GM12892 (cell line): ENCODE results near the gene POMP.

ENCODE experiments used
- DNase-seq: peaks from one replicate; pipeline ENCODE4 v3.0.0; 2011; ENCODE audit not compliant: insufficient read length
- FAIRE-seq: peaks from 2 replicates; lab custom pipeline; 2011; peaks lifted over from hg19 to GRCh38; lab: Jason Lieb, UNC
- POLR2A ChIP-seq: IDR thresholded peaks from 2 replicates; pipeline ENCODE4 v1.6.1; 2011; ENCODE audit warnings: low read depth, low read length, control low read depth
- POLR2AphosphoS5 ChIP-seq: IDR thresholded peaks from 2 replicates; pipeline ENCODE4 v1.6.1; 2011; ENCODE audit warnings: low read depth, low read length, control low read depth
- TAF1 ChIP-seq: IDR thresholded peaks from 2 replicates; pipeline ENCODE4 v1.6.1; 2011; ENCODE audit warnings: low read depth, mild to moderate bottlenecking, control low read depth, low read length, borderline replicate concordance

Gene POMP

DNA sequence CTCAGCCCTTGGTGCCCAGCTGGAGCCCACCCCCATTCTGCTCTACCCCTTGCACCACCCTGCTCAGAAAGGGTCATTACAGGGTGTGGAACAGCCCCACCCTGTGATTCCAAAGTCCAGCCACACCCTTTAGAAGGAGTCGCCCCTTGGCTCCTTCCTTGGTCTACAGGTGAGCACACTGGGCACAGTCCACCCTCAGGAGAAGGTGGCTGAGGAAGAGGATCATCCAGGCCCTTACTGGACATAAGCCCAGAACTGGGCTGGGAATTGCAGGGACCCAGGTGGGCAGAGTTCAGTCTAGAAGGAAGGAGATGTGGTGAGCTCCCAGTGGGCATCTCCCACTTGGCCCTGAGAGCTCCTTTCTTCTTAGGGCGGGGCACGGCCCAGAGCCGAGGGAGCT lies 51.2 kb downstream of the POMP start:
- FAIRE-seq, result no peak
- TF ChIP-seq POLR2A (no peak), TAF1 (no peak), POLR2AphosphoS5 (no peak)
- no peak for DNase-seq

DNA sequence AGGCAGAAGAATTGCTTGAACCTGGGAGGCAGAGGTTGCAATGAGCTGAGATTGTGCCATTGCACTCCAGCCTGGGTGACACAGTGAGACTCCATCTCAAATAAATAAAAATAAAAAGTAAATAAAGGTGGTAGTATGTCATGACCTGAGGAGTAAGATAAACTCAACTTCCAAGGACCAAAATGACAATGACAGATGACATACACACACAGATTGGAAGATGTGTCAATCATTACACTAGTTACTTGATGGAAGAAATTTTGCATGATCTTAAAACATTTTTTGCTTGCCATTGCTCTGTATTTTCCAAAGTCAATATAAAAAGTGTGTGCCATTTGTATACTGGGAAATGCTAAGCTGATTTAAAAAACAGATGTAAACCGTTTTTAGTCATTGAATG lies 55.7 kb downstream of the POMP start:
- FAIRE-seq (no peak), DNase-seq (no peak)
- TF ChIP-seq POLR2AphosphoS5, result no peak
- TF ChIP-seq POLR2A, result no peak
- TF ChIP-seq TAF1, result no peak

DNA sequence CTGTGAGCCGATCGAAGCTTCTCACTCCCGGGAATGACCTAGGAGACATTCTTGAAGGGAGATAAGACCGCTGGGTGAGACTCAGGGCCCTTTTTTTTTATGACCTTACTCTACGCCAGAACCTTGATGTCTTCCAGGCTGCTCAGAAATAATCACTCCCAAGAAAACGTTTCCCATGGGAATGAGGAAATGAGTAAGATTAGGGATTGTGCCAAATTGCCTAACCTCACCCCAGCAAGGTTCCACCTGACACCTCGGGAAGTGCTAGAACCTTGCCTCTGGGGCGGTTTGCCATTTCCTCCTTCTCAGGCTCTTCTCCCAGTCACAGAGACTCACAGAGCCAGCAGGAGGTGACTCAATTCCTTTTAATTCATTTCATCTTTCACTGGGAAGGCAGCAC lies 57.6 kb downstream of the POMP start:
- FAIRE-seq, result no peak
- no peak for TF ChIP-seq POLR2AphosphoS5
- no peak for TF ChIP-seq TAF1
- TF ChIP-seq POLR2A, result no peak
- no peak for DNase-seq

DNA sequence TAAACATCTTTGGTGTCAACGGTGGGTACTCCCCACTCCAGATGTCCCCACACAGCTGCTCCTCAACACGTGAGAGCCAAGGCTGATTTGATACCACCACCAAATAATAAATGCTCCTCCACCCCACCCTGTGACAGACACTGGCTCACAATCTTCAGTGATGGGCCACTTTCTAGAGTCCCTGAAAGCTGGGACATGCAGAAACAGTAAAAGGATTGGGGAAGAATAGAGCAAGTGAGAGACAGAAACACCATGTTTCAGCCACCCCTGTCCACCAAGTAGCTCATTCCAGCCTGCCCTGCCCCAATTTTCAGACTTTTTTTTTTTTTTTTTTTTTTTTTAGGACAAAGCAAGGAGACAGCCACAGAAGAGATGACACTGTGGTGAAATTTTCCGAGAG lies 58.2 kb downstream of the POMP start:
- TF ChIP-seq POLR2AphosphoS5 (no peak), POLR2A (no peak), TAF1 (no peak)
- DNase-seq (no peak), FAIRE-seq (no peak)

DNA sequence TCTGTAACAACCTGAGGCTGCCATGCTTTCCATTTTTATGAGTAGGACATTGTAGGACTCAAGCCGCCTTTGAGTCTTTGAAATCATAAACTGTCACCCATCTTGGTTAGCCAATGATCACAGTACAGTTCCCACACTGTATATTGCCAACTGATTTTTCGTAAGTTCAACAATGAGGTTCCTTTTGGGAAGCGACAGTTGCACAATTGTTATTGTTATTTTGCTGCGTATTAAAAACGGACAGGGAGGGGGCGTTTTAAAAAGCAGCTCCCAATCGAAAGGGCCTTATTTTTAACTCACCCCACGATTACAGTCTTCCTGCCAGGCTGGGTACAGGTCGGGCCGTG lies 59.2 kb downstream of the POMP start:
- TF ChIP-seq TAF1 (no peak), POLR2A (no peak), POLR2AphosphoS5 (no peak)
- DNase-seq (no peak), FAIRE-seq (peak; percentile 46)

GRCh38 chr13:28718543-28719226 lies 59.8 kb downstream of the POMP start, which contains the start of gene SLC46A3:
Gene SLC46A3, minus strand, starts transcription at chr13:28718970. Its CDS starts 972 bp downstream, at chr13:28717998.
- TF ChIP-seq POLR2A (peak; percentile 65; the same call in 1 of the 2 replicates), POLR2AphosphoS5 (0 out of 2 replicates have a peak, but pooled peaks have one; percentile 52), TAF1 (no peak)
- peak; percentile 89 for FAIRE-seq
- peak; percentile 94 for DNase-seq

DNA sequence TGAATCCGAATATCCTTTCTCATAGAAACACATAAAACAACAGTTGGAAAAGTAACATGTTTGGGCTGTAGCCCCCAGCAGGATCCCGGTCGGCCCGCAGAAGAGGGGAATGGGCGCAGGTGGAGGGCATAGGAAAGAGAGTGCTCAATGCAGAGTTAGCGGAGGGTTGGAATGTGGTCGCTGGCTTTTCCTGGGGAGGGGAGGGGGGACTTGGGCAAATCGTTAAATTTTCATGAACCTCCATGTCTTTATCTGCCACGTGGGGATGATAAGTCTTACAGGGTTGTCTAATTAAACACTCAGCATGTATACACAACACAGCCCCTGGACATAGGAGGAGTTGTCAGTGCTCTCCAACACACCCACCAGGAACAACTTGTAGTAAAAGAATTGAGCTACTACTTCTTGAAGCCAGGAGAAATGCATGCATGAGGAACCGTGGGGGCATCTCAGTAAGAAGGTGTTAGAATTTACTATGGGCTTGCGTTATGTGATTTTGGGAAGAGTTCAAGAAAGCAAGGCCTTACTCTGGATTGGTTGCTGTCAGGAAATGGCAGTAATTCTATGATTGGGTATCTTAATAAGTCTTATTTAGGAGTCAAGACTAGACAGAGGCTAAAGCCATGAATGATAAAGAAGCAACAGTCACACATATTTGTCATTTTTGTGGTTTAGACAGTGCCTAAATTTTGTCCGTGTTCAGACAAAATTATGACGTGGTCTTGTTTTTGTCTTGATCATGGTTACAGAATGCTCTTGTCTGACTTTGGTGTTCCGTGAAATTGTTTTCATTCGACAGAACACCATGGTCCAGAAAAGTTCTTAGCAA lies 60.5 kb downstream of the POMP start:
- TF ChIP-seq POLR2A (no peak), POLR2AphosphoS5 (no peak), TAF1 (no peak)
- DNase-seq (no peak), FAIRE-seq (no peak)

DNA sequence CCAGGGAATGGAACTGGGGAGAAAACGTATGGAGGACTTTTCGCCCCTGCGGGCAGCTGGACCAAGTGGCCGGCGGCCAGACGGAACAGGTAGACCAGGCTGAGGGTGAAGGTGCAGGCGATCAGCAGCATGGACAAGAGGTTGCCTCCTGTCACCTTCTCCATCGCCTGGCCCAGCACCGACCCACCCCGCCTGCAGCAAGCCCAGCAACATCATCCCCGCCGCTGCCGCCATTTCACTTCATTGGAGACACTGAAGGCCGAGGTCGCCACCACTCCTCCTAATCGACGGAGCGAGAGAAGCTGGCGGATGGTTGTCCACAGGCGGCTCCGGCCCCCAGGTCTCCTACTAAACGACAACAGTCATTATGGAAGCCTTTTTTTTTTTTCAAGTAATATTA lies 64.9 kb downstream of the POMP start:
- TF ChIP-seq POLR2AphosphoS5 (no peak), POLR2A (no peak), TAF1 (no peak)
- FAIRE-seq, result no peak

DNA sequence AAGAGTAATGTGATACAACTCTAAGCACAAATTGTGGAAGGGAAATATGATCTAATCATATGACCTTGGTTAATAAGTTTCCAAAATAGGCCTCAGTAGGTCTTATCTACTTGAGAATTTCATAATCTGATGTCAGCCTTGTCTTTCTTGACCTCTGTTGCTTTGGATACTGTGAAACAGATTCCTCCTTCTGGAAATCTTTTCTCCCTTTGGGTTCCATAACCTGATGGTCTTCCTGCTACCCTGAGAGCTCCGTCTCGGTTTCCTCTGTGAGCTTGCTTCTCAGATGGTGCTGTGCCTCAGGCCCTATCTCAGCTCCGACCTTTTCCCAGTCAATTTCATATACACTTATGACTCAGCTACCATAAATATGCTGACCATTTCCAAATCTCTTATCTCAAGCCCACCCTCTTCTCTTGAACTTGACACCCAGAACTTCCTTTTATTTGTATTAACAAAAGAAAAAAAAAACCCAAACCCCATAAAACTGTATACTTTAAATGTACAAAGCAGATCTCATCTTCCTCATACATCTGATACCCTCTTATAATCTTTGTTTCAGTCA lies 66.2 kb downstream of the POMP start:
- no peak for DNase-seq
- TF ChIP-seq POLR2A (no peak), TAF1 (no peak), POLR2AphosphoS5 (no peak)
- FAIRE-seq, result no peak

More for the DNA sequence above, 64.9 kb downstream of the POMP start:
- DNase-seq, result no peak
